Adrenal gland (tissue), 12 donors: ENCODE measurements around the gene NFKBIB. TPM values are rescaled to one million over a fixed set of nuclear protein-coding genes. Genes with fewer than 3 reads are reported as not detected.

Experiments used
- DNase-seq, 7 donors: peaks; one replicate each; pipeline ENCODE4 v3.0.0-alpha.2; 2019 to 2020
- H3K27ac ChIP-seq, 5 donors: fragments of 200-600 bp; sonication (generic) in 4 of 5; 1 replicate in 3 of 5; 2 replicates in 2 of 5; pipeline versions ENCODE4 v1.5.1 to v1.8.0; 2016 to 2020; ENCODE audit warnings: mild to moderate bottlenecking in 1 of 5
- H3K27me3 ChIP-seq: fragments of 200-600 bp; 2 replicates; pipeline ENCODE4 v1.8.0; 2021
- H3K36me3 ChIP-seq, 2 donors: fragments of 200-600 bp; replicated peaks in 1 of 2; 1 replicate in 1 of 2; 2 replicates in 1 of 2; pipeline versions ENCODE4 v1.5.1 to v1.8.0; 2018 to 2022
- H3K4me1 ChIP-seq, 2 donors: fragments of 200-600 bp; replicated peaks in 1 of 2; 1 replicate in 1 of 2; 2 replicates in 1 of 2; pipeline versions ENCODE4 v1.5.1 to v1.8.0; 2018 to 2021
- H3K4me3 ChIP-seq, 4 donors: fragments of 200-600 bp; sonication (generic) in 3 of 4; one replicate each; pipeline ENCODE4 v1.5.1; 2016 to 2018
- H3K9me3 ChIP-seq, 3 donors: fragments of 200-600 bp; sonication (generic) in 1 of 3; replicated peaks in 1 of 3; 1 replicate in 2 of 3; 2 replicates in 1 of 3; pipeline versions ENCODE4 v1.5.1 to v1.8.0; 2016 to 2021
- POLR2A ChIP-seq, 2 donors: fragments of 450-650 bp; IDR thresholded peaks; one replicate each; pipeline ENCODE4 v1.6.1; 2017; ENCODE audit warnings: antibody characterized with exemption in 2 of 2, mild to moderate bottlenecking in 2 of 2, moderate library complexity in 1 of 2
- WGBS, 4 donors: extraction: QIAGEN DNeasy Blood & Tissue Kit in 2 of 4; methylation state at CpG; one replicate each; pipeline versions ENCODE4 v1.1.5 to v1.1.7; 2013 to 2017; 5-methylcytosine and 5-hydroxymethylcytosine counted together
- intact Hi-C, 2 donors: fragments of 100-400 bp; cut with DNase I; formaldehyde crosslinking; loops; one replicate each; pipeline versions ENCODE4 v1.14.1 to v1.15.0; 2022 to 2023
- polyA plus RNA-seq, 3 donors: library from polyadenylated mRNA; stranded (reverse); fragments of 200-250 nt in 2 of 3; fragments of 350-450 nt in 1 of 3; fragmentation: Illumina TruSeq in 1 of 3; extraction: RNeasy Lipid Tissue Mini Kit (QIAGEN cat#74804) in 1 of 3; gene quantifications; one replicate each; pipeline ENCODE4 v1.2.3, GENCODE V29; 2013 to 2014
- total RNA-seq, 9 donors: library from RNA; depleted of rRNA in 4 of 9; stranded (reverse); fragments of >200 nt in 4 of 9; fragments of 120-200 nt in 1 of 9; fragmentation: NEBNext Ultra II Directional in 1 of 9; extraction: Animal tissue kit (Norgen Biotek cat#: 25700) in 1 of 9; gene quantifications; one replicate each; pipeline versions ENCODE4 v1.1.0 to v1.2.4, GENCODE V29; 2013 to 2023
- TF ChIP-seq, protein P1 (sequence below), 6 experiments: fragments of 450-650 bp in 4 of 6; fragments of 200-600 bp in 2 of 6; sonication (generic) in 1 of 6; IDR thresholded peaks; 1 replicate in 5 of 6; 2 replicates in 1 of 6; pipeline versions ENCODE4 v1.5.1 to v1.8.0; 2016 to 2021; ENCODE audit warnings: antibody characterized with exemption in 6 of 6, mild to moderate bottlenecking in 2 of 6, moderate library complexity in 1 of 6
- donor health status: healthy with polysubstance abuse.
- donor health status: Bipolar disorder and iron deficiency.
- donor health status: DM: yes; HTN: yes; CAD: no.
- donor health status: DM: no; HTN: no; CAD: no.
- donor health status: DM: no; HTN: no; CAD: no.
- donor health status: DM: yes; HTN: yes; CAD: no.

The NFKBIB gene
- total and polyA plus RNA-seq, 12 donors, result 12.4 to 73.0 (median 31.7) TPM

DNA sequence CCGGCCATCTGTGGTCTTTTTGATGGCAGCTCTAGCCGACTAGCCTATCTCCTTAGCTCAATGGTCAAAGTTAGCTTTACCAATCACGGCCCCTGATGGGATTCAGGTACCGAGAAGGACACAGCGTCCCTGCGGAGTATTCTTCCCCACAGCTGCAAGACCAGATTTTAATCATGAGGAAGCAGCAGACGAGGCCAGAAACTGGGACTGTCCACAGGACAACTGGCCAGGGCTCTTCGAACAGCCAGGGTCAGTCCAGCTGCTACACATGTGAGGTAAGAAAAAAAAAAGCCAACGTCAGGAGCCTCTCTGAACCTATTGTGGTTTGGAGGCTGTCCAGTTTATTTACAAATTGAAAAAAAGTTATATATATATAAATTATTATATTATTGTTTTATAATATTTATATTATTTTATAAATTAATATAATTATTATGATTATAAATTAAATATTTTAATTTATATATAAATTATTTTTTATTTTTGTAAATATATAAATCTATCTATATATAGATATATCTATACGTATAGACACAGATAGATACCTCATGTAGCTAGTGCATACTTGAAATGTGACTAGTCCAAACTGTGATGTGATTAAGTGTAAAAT is 32.5 kb upstream of the NFKBIB start:
- intact Hi-C loops, result no loop called here
- WGBS, 4 donors, result 76 to 85% (median 85%) methylated on average over 10 of the region's 10 CpGs

GRCh38 chr19:38868551-38868950 is 31.2 kb upstream of the NFKBIB start:
- Histone ChIP-seq H3K4me3 (no peak overlapping the region), H3K4me1 (peaks cover 11 to 16% of the 10 kb centered on the region in 2 donors), H3K27ac (no peak overlapping the region), H3K27me3 (no peaks in the 10 kb centered on the region), H3K9me3 (no peaks in the 10 kb centered on the region), H3K36me3 (no peaks in the 10 kb centered on the region)
- no peak for TF ChIP-seq POLR2A (IDR thresholded peaks at IDR 0.05)
- TF ChIP-seq, protein P1, sequence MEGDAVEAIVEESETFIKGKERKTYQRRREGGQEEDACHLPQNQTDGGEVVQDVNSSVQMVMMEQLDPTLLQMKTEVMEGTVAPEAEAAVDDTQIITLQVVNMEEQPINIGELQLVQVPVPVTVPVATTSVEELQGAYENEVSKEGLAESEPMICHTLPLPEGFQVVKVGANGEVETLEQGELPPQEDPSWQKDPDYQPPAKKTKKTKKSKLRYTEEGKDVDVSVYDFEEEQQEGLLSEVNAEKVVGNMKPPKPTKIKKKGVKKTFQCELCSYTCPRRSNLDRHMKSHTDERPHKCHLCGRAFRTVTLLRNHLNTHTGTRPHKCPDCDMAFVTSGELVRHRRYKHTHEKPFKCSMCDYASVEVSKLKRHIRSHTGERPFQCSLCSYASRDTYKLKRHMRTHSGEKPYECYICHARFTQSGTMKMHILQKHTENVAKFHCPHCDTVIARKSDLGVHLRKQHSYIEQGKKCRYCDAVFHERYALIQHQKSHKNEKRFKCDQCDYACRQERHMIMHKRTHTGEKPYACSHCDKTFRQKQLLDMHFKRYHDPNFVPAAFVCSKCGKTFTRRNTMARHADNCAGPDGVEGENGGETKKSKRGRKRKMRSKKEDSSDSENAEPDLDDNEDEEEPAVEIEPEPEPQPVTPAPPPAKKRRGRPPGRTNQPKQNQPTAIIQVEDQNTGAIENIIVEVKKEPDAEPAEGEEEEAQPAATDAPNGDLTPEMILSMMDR (IDR thresholded peaks at IDR 0.05), result no peak
- no peak for DNase-seq
- intact Hi-C loops, result no loop called here
- 90 to 99% (median 92%) methylated on average over 6 of the region's 6 CpGs for WGBS, 4 donors

More for the DNA sequence above, 32.5 kb upstream of the NFKBIB start:
- Histone ChIP-seq H3K36me3 (no peaks in the 10 kb centered on the region), H3K4me3 (no peak overlapping the region), H3K27me3 (no peaks in the 10 kb centered on the region), H3K27ac (no peak overlapping the region), H3K4me1 (peaks cover 13 to 22% of the 10 kb centered on the region in 2 donors), H3K9me3 (no peaks in the 10 kb centered on the region)
- TF ChIP-seq, protein P1 (IDR thresholded peaks at IDR 0.05), result no peak
- no peak for TF ChIP-seq POLR2A (IDR thresholded peaks at IDR 0.05)
- DNase-seq, result no peak

DNA sequence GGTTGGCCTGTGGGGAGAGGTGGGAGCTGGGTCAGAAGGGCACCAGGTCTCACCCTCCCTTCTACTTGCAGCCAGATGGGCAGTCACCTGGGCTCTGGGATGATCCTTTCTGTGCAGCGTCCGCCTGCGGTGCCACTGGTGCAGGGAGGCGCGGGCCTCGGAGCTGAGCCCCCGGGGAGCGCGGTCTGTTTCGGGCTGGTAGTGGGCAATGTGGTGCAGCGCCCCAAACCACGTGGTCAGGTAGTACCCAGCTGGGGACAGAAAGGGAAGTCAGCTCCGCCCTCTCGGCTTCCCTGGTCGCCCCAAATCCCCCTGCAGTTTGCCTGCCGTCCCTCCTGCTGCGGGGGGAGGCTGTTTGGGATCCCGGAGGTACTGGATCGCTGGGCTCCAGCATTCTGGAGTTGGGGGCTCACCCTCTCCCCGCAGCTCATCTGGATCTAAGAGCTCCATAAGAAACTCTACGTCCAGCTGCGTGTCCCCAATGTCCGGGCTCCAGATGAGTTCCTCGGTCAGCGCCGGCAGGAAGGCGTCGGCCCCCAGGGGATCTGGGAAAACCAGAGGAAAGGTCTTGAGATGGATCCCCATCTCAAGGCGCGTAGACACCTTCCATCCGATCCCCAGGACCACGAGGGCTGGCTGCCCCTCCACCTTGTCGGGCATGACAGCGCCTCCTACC is 30.5 kb upstream of the NFKBIB start:
- Histone ChIP-seq H3K9me3 (no peaks in the 10 kb centered on the region), H3K27me3 (no peaks in the 10 kb centered on the region), H3K4me3 (peak overlapping the region in 2 of 4 donors; percentile 18 to 58), H3K36me3 (no peaks in the 10 kb centered on the region), H3K4me1 (peaks cover 11 to 16% of the 10 kb centered on the region in 2 donors), H3K27ac (peak overlapping the region in 1 of 5 donors; percentile 6)
- DNase-seq, result no peak
- 13 to 15% (median 14%) methylated on average over 10 to 34 of the region's 34 CpGs for WGBS, 4 donors
- TF ChIP-seq, protein P1 (IDR thresholded peaks at IDR 0.05), result no peak
- no peak for TF ChIP-seq POLR2A (IDR thresholded peaks at IDR 0.05)
- intact Hi-C loops, result no loop called here

DNA sequence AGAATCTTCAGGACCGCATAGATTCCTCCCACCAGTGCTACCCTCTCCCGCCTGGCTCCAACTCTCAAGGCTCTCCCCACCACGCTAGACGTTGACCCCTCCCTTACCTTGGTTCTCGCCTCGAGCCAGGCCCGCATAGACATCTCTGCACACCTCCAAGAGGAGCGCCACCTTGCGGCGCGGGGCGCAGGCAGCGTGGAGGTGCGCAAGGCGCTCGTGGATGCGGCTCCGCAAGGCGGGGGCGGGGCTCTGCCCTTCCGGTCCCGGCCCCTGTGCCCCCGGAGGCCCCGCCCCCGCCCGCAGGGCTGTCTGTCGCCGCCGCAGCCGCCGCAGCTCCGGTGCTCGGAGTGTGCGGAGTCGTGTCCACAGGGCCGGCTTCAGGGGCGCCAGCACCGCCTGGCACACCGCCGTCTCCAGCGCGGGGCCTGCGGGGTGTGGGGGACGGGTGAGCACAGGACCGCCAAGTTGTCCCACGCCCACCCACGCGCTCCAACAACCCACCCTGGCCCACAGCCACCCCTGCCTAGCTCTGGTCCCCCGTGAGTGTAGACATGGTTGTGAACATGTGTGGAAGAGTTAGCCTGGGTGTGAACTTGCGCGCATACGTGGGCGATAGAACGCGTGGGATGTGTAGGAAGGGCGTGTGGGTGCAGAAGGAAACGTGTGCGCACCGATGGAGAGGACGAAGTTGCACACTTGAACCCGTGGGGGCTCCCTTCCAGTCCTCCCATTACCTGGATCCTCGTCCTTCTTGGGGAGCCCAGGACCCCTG is 29.7 kb upstream of the NFKBIB start:
- H3K4me1 ChIP-seq, result peaks cover 11 to 16% of the 10 kb centered on the region in 2 donors
- H3K27me3 ChIP-seq, result no peaks in the 10 kb centered on the region
- whole genome bisulfite sequencing, 4 donors, result 17 to 44% (median 25%) methylated on average over 22 to 62 of the region's 62 CpGs
- DNase-seq, result peak; percentile 68 to 93 (median 81)
- intact Hi-C loops, result no loop called here
- H3K27ac ChIP-seq, result peak overlapping the region in 1 of 5 donors; percentile 6
- H3K4me3 ChIP-seq, result peak overlapping the region in 2 of 4 donors; percentile 18 to 58
- H3K36me3 ChIP-seq, result no peaks in the 10 kb centered on the region
- TF ChIP-seq, protein P1 (IDR thresholded peaks at IDR 0.05), result peak; percentile 47 to 88 (median 77)
- TF ChIP-seq POLR2A (IDR thresholded peaks at IDR 0.05), result no peak
- no peaks in the 10 kb centered on the region for H3K9me3 ChIP-seq
